Measurements from ENCODE around the gene LRRC51. TPM values are rescaled to one million over a fixed set of nuclear protein-coding genes. Genes with fewer than 3 reads are reported as not detected.

The LRRC51 gene
- total RNA-seq, 4 donors from 2014 or later: 5.1 to 77.4 (median 6.7) TPM

DNA sequence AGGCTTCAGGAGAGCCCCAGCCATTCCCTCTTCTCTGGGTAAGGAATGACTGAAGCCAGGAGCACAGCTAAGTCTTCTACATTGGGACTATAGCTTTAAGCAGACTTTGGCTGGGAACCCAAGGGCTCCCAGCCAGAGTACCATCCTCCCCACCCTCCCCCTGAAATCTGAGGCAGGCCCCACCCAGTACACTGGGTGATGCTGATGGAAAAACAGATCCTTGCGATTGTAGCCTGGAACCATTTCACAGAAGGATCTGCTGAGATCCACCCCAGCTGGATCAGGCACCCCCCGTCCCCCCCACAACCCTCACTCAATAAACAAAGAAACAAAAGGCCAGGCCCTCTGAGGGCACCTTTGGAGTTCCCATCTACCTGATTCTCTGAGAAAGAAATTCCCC is 42.2 kb upstream of the LRRC51 start:
- intact Hi-C loops (cut with DNase I; ENCODE audit: low total_unique reads): no loop called here
- WGBS, 2 donors (ENCODE audit: low coverage in 1 of 2): 21% methylated on average over 2 of the region's 2 CpGs; no CpG with 5 or more reads in 1 of the 2 donors
- peaks cover 0 to 24% (median 10%) of the 10 kb centered on the region in 4 donors for H3K36me3 ChIP-seq
- no peaks in the 10 kb centered on the region for H3K27me3 ChIP-seq
- no peaks in the 10 kb centered on the region for H3K9me3 ChIP-seq
- H3K27ac ChIP-seq: peak overlapping the region; percentile 90 to 97 (median 94)
- peak; percentile 61 for DNase-seq
- peak overlapping the region; percentile 40 to 61 (median 49) for H3K4me3 ChIP-seq
- peaks cover 30 to 68% (median 56%) of the 10 kb centered on the region in 4 donors for H3K4me1 ChIP-seq
- in situ Hi-C loops (cut with MboI; ENCODE audit: low pct_ligation_motif_present in 1 of 4, low pct_unique_long_range_greater_than_20kb in 1 of 4, low sequenced_read_pairs in 3 of 4): loop anchor here in 1 of 4 donors (5.0 kb wide), 1 partner anchor 39 kb away; no protein-coding TSS in a partner anchor
- TF ChIP-seq POLR2AphosphoS5 (IDR thresholded peaks at IDR 0.05) (peak; percentile 41 to 71 (median 63)), CTCF (IDR thresholded peaks at IDR 0.05) (no peak)

GRCh38 chr11:72039031-72039855 is 41.4 kb upstream of the LRRC51 start:
- intact Hi-C loops (cut with DNase I; ENCODE audit: low total_unique reads): no loop called here

GRCh38 chr11:72039856-72040401 is 40.7 kb upstream of the LRRC51 start:
- DNase-seq: peak; percentile 41
- WGBS, 2 donors (ENCODE audit: low coverage in 1 of 2): 14% methylated on average over 6 of the region's 6 CpGs; no CpG with 5 or more reads in 1 of the 2 donors

More at GRCh38 chr11:72039031-72039855, 41.4 kb upstream of the LRRC51 start:
- Histone ChIP-seq H3K4me1 (peaks cover 31 to 68% (median 53%) of the 10 kb centered on the region in 4 donors), H3K9me3 (no peaks in the 10 kb centered on the region), H3K36me3 (peaks cover 0 to 18% (median 7%) of the 10 kb centered on the region in 4 donors), H3K27ac (peak overlapping the region; percentile 90 to 97 (median 94)), H3K4me3 (peak overlapping the region; percentile 40 to 61 (median 49)), H3K27me3 (no peaks in the 10 kb centered on the region)
- WGBS, 2 donors (ENCODE audit: low coverage in 1 of 2): 25% methylated on average over 2 to 5 of the region's 5 CpGs
- TF ChIP-seq POLR2AphosphoS5 (IDR thresholded peaks at IDR 0.05): peak in 2 of 3 donors; percentile 39 to 40
- TF ChIP-seq CTCF (IDR thresholded peaks at IDR 0.05): no peak
- no peak for TF ChIP-seq EP300 (IDR thresholded peaks at IDR 0.05; ENCODE audit: low read depth)
- TF ChIP-seq POLR2A (IDR thresholded peaks at IDR 0.05): no peak
- DNase-seq: peak; percentile 83
- in situ Hi-C loops (cut with MboI; ENCODE audit: low pct_ligation_motif_present in 1 of 4, low pct_unique_long_range_greater_than_20kb in 1 of 4, low sequenced_read_pairs in 3 of 4): loop anchor here in 1 of 4 donors (5.0 kb wide), 1 partner anchor 38 kb away; no protein-coding TSS in a partner anchor

More at GRCh38 chr11:72039856-72040401, 40.7 kb upstream of the LRRC51 start:
- Histone ChIP-seq H3K9me3 (no peaks in the 10 kb centered on the region), H3K36me3 (peaks cover 0 to 11% (median 4%) of the 10 kb centered on the region in 4 donors), H3K4me1 (peaks cover 31 to 68% (median 53%) of the 10 kb centered on the region in 4 donors), H3K27me3 (no peaks in the 10 kb centered on the region), H3K4me3 (peak overlapping the region; percentile 40 to 61 (median 49)), H3K27ac (peak overlapping the region; percentile 90 to 97 (median 94))
- TF ChIP-seq POLR2AphosphoS5 (IDR thresholded peaks at IDR 0.05) (no peak), EP300 (IDR thresholded peaks at IDR 0.05; ENCODE audit: low read depth) (no peak), POLR2A (IDR thresholded peaks at IDR 0.05) (no peak), CTCF (IDR thresholded peaks at IDR 0.05) (no peak)
- intact Hi-C loops (cut with DNase I; ENCODE audit: low total_unique reads): loop anchor here (2.0 kb wide), 1 partner anchor 41 kb away; the partner anchor contains the start of genes LRRC51 and NUMA1
- in situ Hi-C loops (cut with MboI; ENCODE audit: low pct_ligation_motif_present in 1 of 4, low pct_unique_long_range_greater_than_20kb in 1 of 4, low sequenced_read_pairs in 3 of 4): loop anchor here in 1 of 4 donors (5.0 kb wide), 1 partner anchor 37 kb away; no protein-coding TSS in a partner anchor

Data from transverse colon (tissue), 4 donors.